Liver (tissue), 3 donors: ENCODE measurements around the gene SERPINA4.

Experiments used
- EGR1 ChIP-seq, 2 donors: IDR thresholded peaks; 2 replicates each; pipeline ENCODE4 v1.6.1; 2016 to 2018; ENCODE audit warnings: antibody characterized with exemption in 2 of 2, low read depth in 2 of 2
- HNF4A ChIP-seq, 2 donors: conservative IDR thresholded peaks; 2 replicates each; pipeline ENCODE4 v1.6.1; 2016; ENCODE audit warnings: antibody characterized with exemption in 2 of 2, mild to moderate bottlenecking in 2 of 2
- REST ChIP-seq: IDR thresholded peaks from 2 replicates; pipeline ENCODE4 v1.6.1; 2016; ENCODE audit warnings: antibody characterized with exemption, mild to moderate bottlenecking
- SP1 ChIP-seq: IDR thresholded peaks from 2 replicates; pipeline ENCODE4 v1.6.1; 2018; ENCODE audit warnings: antibody characterized with exemption, mild to moderate bottlenecking
- TAF1 ChIP-seq: conservative IDR thresholded peaks from 2 replicates; pipeline ENCODE4 v1.6.1; 2016; ENCODE audit warnings: antibody characterized with exemption, mild to moderate bottlenecking
- ZBTB33 ChIP-seq: IDR thresholded peaks from 2 replicates; pipeline ENCODE4 v1.6.1; 2016; ENCODE audit warnings: antibody characterized with exemption
- TF ChIP-seq, protein P1 (sequence below): IDR thresholded peaks from 2 replicates; pipeline ENCODE4 v1.6.1; 2016; ENCODE audit warnings: antibody characterized with exemption
- TF ChIP-seq, protein P2 (sequence below): fragments of 150-350 bp; IDR thresholded peaks from 2 replicates; pipeline ENCODE4 v1.5.1; 2017; ENCODE audit warnings: improper control_type of control experiment, low read depth, low read length; ENCODE audit not compliant: missing input control
- TF ChIP-seq, protein P3 (sequence below): IDR thresholded peaks from 2 replicates; pipeline ENCODE4 v1.6.1; 2016; ENCODE audit warnings: antibody characterized with exemption
- donor health status: healthy.
- donor health status: healthy.

- TF ChIP-seq ZBTB33 (no peak), REST (no peak), TAF1 (no peak), HNF4A (conservative IDR thresholded peaks at IDR 0.05) (no peak), EGR1 (IDR thresholded peaks at IDR 0.05; ENCODE audit: low read depth in 2 of 2) (no peak), SP1 (no peak)
- TF ChIP-seq, protein P1, sequence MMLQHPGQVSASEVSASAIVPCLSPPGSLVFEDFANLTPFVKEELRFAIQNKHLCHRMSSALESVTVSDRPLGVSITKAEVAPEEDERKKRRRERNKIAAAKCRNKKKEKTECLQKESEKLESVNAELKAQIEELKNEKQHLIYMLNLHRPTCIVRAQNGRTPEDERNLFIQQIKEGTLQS: no peak
- TF ChIP-seq, protein P2, sequence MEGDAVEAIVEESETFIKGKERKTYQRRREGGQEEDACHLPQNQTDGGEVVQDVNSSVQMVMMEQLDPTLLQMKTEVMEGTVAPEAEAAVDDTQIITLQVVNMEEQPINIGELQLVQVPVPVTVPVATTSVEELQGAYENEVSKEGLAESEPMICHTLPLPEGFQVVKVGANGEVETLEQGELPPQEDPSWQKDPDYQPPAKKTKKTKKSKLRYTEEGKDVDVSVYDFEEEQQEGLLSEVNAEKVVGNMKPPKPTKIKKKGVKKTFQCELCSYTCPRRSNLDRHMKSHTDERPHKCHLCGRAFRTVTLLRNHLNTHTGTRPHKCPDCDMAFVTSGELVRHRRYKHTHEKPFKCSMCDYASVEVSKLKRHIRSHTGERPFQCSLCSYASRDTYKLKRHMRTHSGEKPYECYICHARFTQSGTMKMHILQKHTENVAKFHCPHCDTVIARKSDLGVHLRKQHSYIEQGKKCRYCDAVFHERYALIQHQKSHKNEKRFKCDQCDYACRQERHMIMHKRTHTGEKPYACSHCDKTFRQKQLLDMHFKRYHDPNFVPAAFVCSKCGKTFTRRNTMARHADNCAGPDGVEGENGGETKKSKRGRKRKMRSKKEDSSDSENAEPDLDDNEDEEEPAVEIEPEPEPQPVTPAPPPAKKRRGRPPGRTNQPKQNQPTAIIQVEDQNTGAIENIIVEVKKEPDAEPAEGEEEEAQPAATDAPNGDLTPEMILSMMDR: no peak
- TF ChIP-seq, protein P3, sequence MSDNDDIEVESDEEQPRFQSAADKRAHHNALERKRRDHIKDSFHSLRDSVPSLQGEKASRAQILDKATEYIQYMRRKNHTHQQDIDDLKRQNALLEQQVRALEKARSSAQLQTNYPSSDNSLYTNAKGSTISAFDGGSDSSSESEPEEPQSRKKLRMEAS: no peak
Measured at GRCh38 chr14:94591073-94591472, 29.8 kb downstream of the SERPINA4 start.
